NCI-H2107 treated with DMSO at 0.1 percent for 48 hours (cell line): ENCODE measurements around the gene OOSP3.
"Not testable (repeated sequence)": the region's sequence is repeated elsewhere in the genome, so short reads cannot be mapped to it uniquely, and the experiment has no call there.

Experiments used
- DNase-seq: peaks from one replicate; lab custom pipeline; 2025; ENCODE audit not compliant: unreplicated experiment; lab: John Stamatoyannopoulos, UW

The OOSP3 gene

GRCh38 chr11:59875856-59876519 is 2.6 kb upstream of the OOSP3 start:
- DNase-seq, result no peak

- DNase-seq, result no peak
These were observed 1.3 kb upstream of the OOSP3 start for GRCh38 chr11:59877325-59877724.

- no peak for DNase-seq
These were observed 798 bp upstream of the OOSP3 start for GRCh38 chr11:59877784-59878183.

GRCh38 chr11:59879567-59879966 is 985 bp downstream of the OOSP3 start:
- DNase-seq, result no peak

GRCh38 chr11:59883597-59883996 is 5.0 kb downstream of the OOSP3 start:
- no peak for DNase-seq

GRCh38 chr11:59887156-59887555 is 8.6 kb downstream of the OOSP3 start:
- not testable (repeated sequence) for DNase-seq

GRCh38 chr11:59891781-59892181 is 13.2 kb downstream of the OOSP3 start:
- DNase-seq, result no peak

GRCh38 chr11:59894616-59895015 is 16.0 kb downstream of the OOSP3 start:
- no peak for DNase-seq

- DNase-seq, result no peak
These were observed 19.5 kb downstream of the OOSP3 start for GRCh38 chr11:59898046-59898445.

GRCh38 chr11:59898650-59899049 is 20.1 kb downstream of the OOSP3 start:
- no peak for DNase-seq

- no peak for DNase-seq
These were observed 20.9 kb downstream of the OOSP3 start for GRCh38 chr11:59899532-59899931.

GRCh38 chr11:59900366-59901126 is 22.0 kb downstream of the OOSP3 start:
- no peak for DNase-seq

GRCh38 chr11:59901306-59901705 is 22.7 kb downstream of the OOSP3 start:
- DNase-seq, result no peak

GRCh38 chr11:59903569-59903968 is 25.0 kb downstream of the OOSP3 start:
- DNase-seq, result not testable (repeated sequence)

- DNase-seq, result no peak
These were observed 39.9 kb downstream of the OOSP3 start for GRCh38 chr11:59918480-59918879.

- DNase-seq, result no peak
These were observed 40.5 kb downstream of the OOSP3 start for GRCh38 chr11:59918987-59919589.

- DNase-seq, result no peak
These were observed 45.2 kb downstream of the OOSP3 start for GRCh38 chr11:59923813-59924212.

- DNase-seq, result no peak
These were observed 53.1 kb downstream of the OOSP3 start for GRCh38 chr11:59931688-59932087.

GRCh38 chr11:59938132-59938531 is 59.5 kb downstream of the OOSP3 start, which contains the start of gene OOSP1:
Gene OOSP1, plus strand, starts transcription at chr11:59938432. Its CDS starts 23 bp downstream, at chr11:59938455.
- no peak for DNase-seq

GRCh38 chr11:59938718-59939117 is 60.1 kb downstream of the OOSP3 start:
- no peak for DNase-seq

GRCh38 chr11:59939482-59939881 is 60.9 kb downstream of the OOSP3 start:
- DNase-seq, result no peak

GRCh38 chr11:59941091-59941490 is 62.5 kb downstream of the OOSP3 start:
- no peak for DNase-seq
